ENCODE measurements around the gene GPR158. TPM values are rescaled to one million over a fixed set of nuclear protein-coding genes. Genes with fewer than 3 reads are reported as not detected.
"Not testable (repeated sequence)": the region's sequence is repeated elsewhere in the genome, so short reads cannot be mapped to it uniquely, and the experiment has no call there.

GPR158 gene
- total RNA-seq, 1 donor from 2014 or later: 0.12 TPM

DNA sequence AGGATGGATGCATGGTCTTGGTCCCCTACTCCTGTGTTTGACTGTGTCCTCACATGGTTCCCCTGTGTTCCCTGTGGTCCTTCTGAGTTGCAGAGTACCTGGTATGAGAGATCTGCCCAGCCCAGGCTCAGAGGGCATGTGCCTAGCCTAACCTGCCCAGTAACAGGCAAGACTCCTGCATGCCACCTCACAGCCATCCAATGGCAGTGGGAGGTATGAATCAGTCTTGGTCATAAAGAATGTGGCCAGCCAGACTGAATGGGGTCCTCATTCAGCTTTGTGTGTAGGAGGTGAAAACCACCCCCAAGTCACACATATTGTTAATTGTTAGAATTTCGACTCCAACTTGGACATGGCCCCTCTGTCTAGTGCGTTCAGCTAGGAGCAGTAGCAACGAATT, 17.2 kb upstream of the GPR158 start:
- ATAC-seq (no peak), DNase-seq (no peak)
- TF ChIP-seq, protein P1, sequence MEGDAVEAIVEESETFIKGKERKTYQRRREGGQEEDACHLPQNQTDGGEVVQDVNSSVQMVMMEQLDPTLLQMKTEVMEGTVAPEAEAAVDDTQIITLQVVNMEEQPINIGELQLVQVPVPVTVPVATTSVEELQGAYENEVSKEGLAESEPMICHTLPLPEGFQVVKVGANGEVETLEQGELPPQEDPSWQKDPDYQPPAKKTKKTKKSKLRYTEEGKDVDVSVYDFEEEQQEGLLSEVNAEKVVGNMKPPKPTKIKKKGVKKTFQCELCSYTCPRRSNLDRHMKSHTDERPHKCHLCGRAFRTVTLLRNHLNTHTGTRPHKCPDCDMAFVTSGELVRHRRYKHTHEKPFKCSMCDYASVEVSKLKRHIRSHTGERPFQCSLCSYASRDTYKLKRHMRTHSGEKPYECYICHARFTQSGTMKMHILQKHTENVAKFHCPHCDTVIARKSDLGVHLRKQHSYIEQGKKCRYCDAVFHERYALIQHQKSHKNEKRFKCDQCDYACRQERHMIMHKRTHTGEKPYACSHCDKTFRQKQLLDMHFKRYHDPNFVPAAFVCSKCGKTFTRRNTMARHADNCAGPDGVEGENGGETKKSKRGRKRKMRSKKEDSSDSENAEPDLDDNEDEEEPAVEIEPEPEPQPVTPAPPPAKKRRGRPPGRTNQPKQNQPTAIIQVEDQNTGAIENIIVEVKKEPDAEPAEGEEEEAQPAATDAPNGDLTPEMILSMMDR (IDR thresholded peaks at IDR 0.05): no peak
- no peak overlapping the region for H3K4me3 ChIP-seq
- H3K36me3 ChIP-seq: no peaks in the 10 kb centered on the region
- H3K27ac ChIP-seq: no peak overlapping the region
- no peaks in the 10 kb centered on the region for H3K27me3 ChIP-seq (ENCODE audit: low read depth)
- no peaks in the 10 kb centered on the region for H3K9me3 ChIP-seq
- H3K4me1 ChIP-seq: no peaks in the 10 kb centered on the region
- intact Hi-C loops (cut with DNase I): no loop called here

DNA sequence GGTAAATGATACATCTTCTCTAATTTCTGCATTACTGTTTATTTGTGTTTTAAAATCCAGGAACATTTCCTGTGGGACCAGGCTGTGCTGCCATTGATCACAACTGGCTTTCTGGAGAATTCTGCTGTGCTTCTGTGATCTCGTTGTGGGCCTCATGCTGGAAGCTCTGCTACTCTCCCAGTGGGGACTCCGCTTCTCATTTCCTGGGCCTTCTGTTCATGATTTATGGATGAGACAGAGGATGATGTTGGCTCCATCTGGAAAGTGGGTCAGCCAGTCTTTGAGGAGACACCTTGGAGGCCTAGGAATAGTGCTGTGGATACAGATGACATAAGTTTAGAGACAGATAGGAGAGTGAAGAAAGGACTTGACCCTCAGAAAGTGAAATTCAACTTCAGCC, 15.2 kb upstream of the GPR158 start:
- intact Hi-C loops (cut with DNase I): no loop called here
- H3K4me3 ChIP-seq: no peak overlapping the region
- TF ChIP-seq, protein P1 (IDR thresholded peaks at IDR 0.05): no peak
- no peak overlapping the region for H3K27ac ChIP-seq
- H3K27me3 ChIP-seq (ENCODE audit: low read depth): no peaks in the 10 kb centered on the region
- DNase-seq: no peak
- H3K36me3 ChIP-seq: no peaks in the 10 kb centered on the region
- no peaks in the 10 kb centered on the region for H3K9me3 ChIP-seq
- ATAC-seq: no peak
- H3K4me1 ChIP-seq: no peaks in the 10 kb centered on the region

DNA sequence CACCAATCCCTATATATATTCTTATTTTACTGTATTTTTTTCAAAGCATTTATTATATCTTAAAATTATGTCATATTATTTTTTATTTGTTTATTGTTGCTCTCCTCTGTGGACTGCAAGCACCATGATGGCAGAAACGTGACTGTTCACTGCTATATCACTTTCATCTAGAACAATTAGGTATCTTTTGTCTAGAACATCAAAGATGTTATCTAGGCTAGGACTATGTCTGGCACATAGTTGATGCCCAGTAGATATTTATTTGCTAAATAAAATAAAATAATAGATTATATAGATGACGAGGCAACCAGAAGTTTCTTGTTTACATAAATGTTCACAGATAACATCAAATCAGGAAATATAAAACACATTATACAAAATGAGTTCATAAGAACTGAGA, 12.4 kb upstream of the GPR158 start:
- no peak for ATAC-seq

DNA sequence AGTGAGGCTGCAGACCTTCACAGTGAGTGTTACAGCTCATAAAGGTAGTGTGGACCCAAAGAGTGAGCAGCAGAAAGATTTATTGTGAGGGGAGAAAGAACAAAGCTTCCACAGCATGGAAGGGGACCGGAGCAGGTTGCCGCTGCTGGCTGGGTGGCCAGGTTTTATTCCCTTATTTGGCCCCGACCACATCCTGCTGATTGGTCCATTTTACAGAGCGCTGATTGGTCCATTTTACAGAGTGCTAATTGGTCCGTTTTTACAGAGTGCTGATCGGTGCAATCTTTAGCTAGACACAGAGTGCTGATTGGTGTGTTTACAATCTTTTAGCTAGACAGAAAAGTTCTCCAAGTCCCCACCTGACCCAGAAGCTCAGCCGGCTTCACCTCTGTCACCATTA, 11.3 kb upstream of the GPR158 start:
- H3K9me3 ChIP-seq; H3K27me3 ChIP-seq (ENCODE audit: low read depth); intact Hi-C loops (cut with DNase I); H3K36me3 ChIP-seq; H3K4me1 ChIP-seq; H3K27ac ChIP-seq; DNase-seq; ATAC-seq; H3K4me3 ChIP-seq: not testable (repeated sequence)

More for the DNA sequence above, 12.4 kb upstream of the GPR158 start:
- TF ChIP-seq, protein P1 (IDR thresholded peaks at IDR 0.05): no peak
- Histone ChIP-seq H3K4me1 (no peaks in the 10 kb centered on the region), H3K27ac (no peak overlapping the region), H3K36me3 (no peaks in the 10 kb centered on the region), H3K4me3 (no peak overlapping the region), H3K27me3 (ENCODE audit: low read depth) (no peaks in the 10 kb centered on the region), H3K9me3 (no peaks in the 10 kb centered on the region)
- no peak for DNase-seq
- intact Hi-C loops (cut with DNase I): no loop called here

DNA sequence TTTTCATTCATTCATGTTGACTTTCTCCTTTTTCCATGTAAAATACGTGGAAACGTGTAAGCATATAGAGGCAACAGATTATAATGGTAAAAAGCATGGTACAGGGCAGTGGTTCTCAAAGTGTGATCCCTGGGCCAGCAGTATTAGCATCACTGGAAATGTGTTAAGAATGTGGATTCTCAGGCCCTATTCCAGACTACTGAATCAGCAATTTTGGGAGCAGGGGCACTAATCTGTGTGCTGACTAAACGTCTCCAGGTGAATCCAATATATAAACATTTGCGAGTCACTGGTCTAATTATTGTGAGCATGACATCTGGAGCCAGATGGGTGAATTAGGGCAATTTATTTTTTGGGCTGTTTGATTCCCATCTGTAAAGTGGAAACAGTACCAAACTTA, 5.1 kb upstream of the GPR158 start:
- Histone ChIP-seq H3K4me3 (no peak overlapping the region), H3K9me3 (no peaks in the 10 kb centered on the region), H3K27ac (no peak overlapping the region), H3K27me3 (ENCODE audit: low read depth) (peaks cover 13% of the 10 kb centered on the region), H3K36me3 (no peaks in the 10 kb centered on the region), H3K4me1 (no peaks in the 10 kb centered on the region)
- DNase-seq: no peak
- no peak for ATAC-seq
- TF ChIP-seq, protein P1 (IDR thresholded peaks at IDR 0.05): no peak
- intact Hi-C loops (cut with DNase I): no loop called here

DNA sequence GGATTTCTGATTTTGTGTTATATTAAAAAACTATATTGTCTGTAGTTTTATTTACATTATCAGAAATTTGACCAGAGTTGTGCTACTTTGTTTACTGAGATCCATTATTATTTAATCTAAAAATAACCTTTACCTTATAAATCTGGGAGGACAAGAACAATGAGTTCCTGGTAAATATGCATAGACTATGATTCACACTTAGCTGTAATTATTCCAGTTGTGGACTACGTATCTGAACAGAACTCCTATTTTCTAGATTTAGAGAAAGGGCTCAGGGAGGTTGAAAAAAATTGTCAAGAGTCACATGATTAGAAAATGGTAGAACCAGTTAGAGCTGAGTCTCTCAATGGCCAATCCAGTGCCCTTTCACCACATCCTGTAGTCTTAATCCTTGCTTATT, 4.2 kb upstream of the GPR158 start:
- no peak overlapping the region for H3K4me3 ChIP-seq
- H3K36me3 ChIP-seq: no peaks in the 10 kb centered on the region
- ATAC-seq (no peak), DNase-seq (no peak)
- no peaks in the 10 kb centered on the region for H3K9me3 ChIP-seq
- peaks cover 7% of the 10 kb centered on the region for H3K4me1 ChIP-seq
- intact Hi-C loops (cut with DNase I): no loop called here
- TF ChIP-seq, protein P1 (IDR thresholded peaks at IDR 0.05): no peak
- peaks cover 22% of the 10 kb centered on the region for H3K27me3 ChIP-seq (ENCODE audit: low read depth)
- no peak overlapping the region for H3K27ac ChIP-seq
